DMS 273 (cell line): ENCODE data around the gene PDGFRB.

Source experiments
- DNase-seq: peaks from one replicate; lab custom pipeline; 2025; ENCODE audit not compliant: unreplicated experiment; lab: John Stamatoyannopoulos, UW

Gene PDGFRB

DNA sequence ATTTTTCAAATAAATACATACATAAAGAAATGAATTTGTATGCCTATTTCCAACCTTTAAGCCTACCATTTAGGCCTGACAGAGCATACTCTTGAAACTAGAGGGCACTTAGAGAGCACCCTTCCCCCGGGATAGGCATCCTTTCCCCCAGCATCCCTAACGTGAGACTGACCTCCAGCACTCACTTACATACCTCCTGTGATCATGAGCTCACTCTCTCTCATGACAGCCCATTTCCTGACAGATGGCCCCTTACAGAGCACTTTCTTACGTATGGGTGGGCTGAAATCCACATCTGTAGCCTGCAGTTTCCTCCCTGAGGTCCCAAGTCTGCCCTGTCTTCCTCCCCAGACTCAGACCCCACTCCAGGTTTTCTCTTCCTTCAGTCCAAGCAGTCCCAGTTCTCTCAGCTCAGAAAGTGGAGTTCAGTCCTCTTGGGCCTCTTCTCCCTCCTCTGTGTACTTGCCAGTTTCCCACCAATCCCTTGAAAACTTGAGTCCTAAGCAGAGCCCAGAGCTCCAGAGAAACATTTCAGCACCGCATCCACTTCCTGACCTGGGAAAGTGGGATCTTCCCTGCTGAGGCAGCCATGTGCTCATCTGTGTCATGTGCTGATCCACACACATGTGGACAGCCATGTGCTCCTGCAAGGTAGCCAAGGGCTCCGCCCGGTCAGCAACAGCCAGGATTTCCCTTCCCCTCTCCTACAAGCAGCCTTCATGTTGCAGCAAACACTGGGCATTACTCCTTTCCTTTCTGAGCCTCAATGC lies 8.8 kb upstream of the PDGFRB start:
- peak; percentile 40 for DNase-seq

DNA sequence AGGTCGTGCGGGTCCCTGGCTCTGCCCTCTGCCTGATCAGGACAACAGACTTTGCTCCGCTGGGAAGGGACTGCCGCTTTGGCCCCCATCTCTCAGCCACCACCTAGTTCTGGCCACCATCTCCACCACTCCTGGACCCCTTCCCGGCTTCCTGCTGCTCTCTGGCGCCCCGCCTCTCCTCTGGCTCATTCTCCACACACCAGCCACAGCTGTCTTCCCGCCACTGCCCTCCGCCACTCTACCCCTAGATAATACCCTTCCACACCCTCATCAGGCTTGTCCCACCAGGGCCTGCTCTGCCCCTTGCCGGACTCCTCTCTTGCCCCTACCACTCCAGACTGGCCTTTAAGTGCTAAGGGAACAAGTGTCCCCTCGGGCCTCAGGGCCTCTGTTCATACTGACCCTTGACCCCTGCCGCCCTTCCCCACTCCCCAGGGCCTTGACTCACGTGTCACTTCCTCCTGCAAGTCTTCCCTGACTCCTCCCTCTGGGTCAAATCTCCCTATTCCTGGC lies 8.0 kb upstream of the PDGFRB start:
- DNase-seq, result peak; percentile 51

DNA sequence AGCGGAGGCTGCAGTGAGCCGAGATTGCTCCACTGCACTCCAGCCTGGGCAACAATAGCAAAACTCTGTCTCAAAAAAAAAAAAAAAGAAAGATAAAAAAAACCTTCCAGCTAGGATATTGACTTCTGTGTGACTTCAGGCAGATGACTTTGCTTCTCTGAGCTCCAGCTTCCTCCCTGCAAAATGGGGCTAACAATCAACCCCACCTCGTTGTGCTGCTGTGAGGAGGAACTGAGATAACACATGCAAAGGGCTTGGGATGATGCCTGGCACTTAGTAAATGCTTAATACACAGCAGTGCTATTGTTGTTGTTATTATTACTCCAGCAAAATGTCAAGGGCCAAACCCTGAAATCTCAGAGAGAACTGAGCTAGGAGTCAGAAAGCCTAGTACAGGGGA lies 7.4 kb upstream of the PDGFRB start:
- no peak for DNase-seq

GRCh38 chr5:150162142-150162513 lies 6.5 kb upstream of the PDGFRB start:
- DNase-seq, result no peak

DNA sequence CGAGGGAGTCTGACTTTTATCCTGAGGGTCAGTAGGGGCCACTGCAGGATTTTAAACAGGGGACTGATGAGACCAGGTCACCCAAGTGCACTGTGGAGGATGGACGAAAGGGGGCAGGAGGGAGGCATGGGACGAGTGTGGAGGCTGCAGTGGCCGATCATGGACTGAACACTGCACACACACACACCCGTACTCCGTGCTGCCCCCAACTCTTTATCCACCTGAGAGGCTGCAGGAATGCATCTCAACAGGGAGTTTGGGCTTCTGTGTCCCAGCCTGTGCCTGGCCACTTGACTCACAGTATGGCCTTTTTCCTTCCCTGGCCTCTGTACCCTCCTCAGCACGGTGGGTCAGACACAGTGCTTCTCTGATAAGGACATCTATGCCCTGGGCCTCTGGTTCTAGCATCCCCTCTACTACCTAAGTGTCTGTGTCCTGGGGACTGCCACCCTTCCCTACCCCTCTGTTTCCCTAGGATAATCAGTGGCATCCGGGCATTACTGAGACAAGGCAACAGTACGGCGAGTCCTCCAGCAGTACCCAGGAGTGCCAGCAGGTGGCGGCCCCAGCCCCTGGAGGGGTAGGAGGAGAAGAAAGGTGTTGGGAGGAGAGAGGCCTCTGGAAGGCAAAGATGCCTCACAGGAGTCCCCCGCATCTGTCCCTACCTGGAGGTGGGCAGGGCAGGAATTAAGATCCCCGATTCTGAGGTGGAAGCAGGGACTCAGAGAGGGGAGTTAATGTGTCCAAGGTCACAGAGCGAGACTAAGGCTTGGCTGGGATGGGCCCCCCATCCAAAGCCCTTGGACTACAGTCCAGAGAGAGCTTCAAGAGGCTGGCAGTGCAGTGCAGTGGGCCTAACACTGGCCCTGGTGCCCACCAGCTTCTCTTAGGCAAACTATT lies 5.8 kb upstream of the PDGFRB start:
- peak; percentile 89 for DNase-seq

GRCh38 chr5:150160448-150161081 lies 4.9 kb upstream of the PDGFRB start:
- no peak for DNase-seq

DNA sequence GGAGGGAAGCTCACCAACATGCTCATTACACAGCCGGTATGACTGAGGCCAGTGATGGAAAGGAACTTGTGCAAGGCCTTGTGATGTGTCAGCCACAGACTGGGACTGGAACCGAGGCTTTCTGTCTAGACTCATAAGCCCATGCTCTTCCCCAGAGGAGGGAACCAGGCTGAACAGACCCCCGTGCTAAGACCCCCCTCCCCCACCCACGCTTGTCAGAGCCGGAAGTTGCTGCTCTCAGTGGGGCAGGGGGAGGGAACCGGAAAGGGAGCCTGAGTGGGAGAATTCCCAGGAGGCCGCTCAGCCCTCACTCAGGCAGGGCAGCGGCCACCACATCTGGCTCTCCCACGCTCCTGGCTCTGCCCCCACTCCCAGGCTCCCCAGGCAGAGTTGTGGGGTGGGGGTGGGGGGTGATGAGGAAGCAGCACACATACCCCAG lies 4.1 kb upstream of the PDGFRB start:
- DNase-seq, result no peak

- DNase-seq, result no peak
Observed at GRCh38 chr5:150159031-150159430, 3.4 kb upstream of the PDGFRB start.

DNA sequence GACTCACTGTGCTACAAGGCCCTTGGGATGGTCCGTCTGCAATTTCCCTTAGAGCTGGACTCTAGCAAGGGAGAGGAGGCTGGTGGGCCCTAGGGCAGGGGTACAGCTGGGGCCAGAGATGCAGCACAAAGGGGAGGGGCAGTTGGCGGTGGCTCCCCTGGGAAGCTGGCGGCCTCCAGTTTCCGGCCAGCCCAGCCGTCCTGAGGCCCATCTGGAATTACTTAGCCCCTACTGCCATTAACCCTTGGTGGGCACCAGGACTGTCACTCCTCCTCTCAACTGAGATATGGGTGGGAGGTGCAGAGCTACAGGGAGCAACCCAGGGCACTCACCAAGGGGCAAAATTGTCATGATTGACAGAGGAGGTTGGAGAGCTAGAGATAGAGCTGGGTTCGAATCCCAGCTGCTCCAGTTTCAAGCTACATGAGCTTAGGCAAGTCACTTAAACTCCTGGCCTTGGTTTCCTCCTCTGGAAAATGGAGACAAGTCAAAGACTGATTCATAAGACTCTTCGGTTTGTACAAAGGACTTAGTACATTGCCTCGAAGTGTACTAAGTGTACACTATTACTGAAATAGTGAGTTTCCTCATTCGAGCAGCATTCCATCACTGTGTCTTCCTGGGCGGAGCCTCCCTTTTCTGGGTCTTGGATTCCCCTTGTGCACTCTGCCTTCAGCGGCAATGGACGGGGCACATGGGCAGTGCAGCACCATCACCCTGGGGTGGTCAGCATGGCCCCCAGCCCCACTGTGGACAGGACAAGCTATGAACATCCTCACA lies 2.7 kb upstream of the PDGFRB start:
- DNase-seq, result no peak

DNA sequence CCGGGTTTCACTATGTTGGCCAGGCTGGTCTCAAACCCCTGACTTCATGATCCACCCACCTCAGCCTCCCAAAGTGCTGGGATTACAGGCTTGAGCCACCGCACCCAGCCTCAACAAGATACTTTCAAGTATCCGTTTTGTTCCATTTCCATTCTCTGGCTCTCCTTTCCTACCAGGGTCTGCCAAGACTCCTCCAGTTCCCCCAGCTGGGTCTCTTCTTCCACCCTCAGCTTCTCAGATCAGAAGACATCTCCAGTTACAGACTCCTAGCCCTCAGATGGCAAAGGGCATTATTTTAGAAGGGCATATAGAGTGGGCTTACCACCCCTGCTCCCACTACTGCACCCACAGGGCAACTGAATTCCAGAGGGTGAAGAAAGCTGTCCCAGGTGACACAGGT lies 1.5 kb upstream of the PDGFRB start:
- no peak for DNase-seq

DNA sequence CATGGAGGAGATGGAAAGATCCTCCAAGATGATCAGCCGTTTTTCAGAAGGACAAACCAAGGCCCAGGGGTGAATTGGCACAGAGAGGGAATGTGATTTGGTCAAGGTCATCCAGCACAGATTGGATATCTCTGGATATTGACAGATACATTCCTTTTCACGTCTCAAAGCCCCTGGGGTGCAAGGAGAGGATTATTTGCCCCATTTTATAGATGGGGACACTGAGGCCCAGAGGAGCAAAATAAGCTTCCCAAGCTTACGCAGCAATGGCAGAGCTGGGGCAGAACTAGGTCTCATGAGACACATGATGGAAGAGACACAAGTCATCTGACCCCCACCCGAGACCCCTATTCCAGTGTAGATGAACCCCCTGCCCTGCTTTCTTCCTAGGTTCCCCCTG lies 895 bp upstream of the PDGFRB start:
- no peak for DNase-seq

- no peak for DNase-seq
Observed at GRCh38 chr5:150156027-150156368, 353 bp upstream of the PDGFRB start.

DNA sequence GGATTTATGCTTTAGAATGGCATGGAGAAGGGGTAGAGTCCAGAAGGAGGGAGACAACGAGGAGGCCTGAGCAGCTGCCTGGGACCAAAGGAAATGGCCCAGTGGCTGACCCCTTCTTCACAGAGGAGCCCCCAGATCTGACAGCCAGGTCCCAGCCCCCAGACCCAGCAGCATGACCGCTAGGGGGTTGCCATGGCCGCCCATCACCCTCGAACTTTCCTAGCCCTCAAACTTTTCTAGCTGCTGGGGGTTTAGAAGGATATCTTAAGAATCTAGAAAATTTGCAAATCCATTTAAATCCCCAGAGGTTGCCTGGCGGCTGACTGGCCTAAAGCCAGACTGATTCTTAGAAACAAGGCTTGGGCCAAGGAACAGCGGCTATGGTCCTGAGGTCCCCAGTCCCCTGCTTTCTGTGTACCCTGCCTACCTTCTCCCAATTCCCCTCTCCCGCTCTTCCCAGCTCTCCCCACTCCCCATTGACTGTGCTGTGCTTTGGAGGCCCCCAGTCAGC lies 972 bp downstream of the PDGFRB start:
- peak; percentile 27 for DNase-seq

GRCh38 chr5:150153957-150154617 lies 1.6 kb downstream of the PDGFRB start:
- DNase-seq, result peak; percentile 34

GRCh38 chr5:150153483-150153882 lies 2.2 kb downstream of the PDGFRB start:
- no peak for DNase-seq

GRCh38 chr5:150152636-150153462 lies 2.8 kb downstream of the PDGFRB start:
- peak; percentile 49 for DNase-seq

GRCh38 chr5:150149618-150150017 lies 6.0 kb downstream of the PDGFRB start:
- no peak for DNase-seq

DNA sequence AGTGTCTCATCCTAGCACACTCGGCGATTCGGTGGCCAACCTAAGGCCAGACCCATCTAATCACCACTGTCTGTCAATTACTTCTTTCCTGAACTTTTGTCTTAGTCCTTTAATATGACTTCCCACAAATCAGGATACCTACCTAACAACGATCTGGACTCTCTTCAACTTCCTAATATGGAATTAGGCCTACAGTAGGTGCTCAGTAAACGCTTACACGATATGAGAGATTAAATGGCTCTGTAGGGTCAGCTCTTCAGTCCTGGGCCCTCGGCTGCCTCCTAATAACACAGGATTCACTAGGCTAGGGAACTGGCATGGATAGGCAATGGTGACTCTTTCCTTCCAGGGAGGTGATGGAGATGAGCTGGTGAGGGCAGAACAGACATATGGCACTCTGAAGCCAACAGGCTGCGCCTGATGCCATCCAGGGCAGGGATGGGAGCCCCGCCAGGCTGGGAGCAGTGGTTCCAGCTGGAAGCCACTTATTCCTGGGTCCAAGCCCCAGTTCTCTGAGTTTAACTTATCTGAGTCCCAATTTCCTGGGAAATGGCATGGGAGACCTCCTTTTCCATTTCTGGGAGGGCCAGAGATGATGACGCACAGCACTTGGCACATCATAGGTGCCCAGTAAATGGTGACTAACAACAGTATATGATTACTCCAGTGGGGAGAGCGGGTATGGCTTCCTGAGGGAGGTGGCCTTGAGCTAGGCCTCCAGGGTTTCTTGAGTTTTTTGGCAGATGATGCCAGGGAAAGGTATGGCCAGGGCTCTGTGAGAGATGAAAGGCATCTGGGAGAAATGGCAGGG lies 7.3 kb downstream of the PDGFRB start:
- peak; percentile 52 for DNase-seq
